ENCODE data around the gene TMCC1.
"Not testable (repeated sequence)": the region's sequence is repeated elsewhere in the genome, so short reads cannot be mapped to it uniquely, and the experiment has no call there.

Gene TMCC1

GRCh38 chr3:129688271-129688895 lies 205.1 kb downstream of the TMCC1 start:
- H3K36me3 ChIP-seq, result no peaks in the 10 kb centered on the region
- H3K4me2 ChIP-seq, result no peak overlapping the region
- peaks cover 17% of the 10 kb centered on the region; the same call in 1 of the 2 replicates for H4K20me1 ChIP-seq
- no peak for TF ChIP-seq Cebpa-rat (IDR thresholded peaks at IDR 0.05)
- H3K4me1 ChIP-seq, result peaks cover 3% of the 10 kb centered on the region; the same call in 1 of the 2 replicates
- no peak overlapping the region for H3K4me3 ChIP-seq
- no peak overlapping the region for H3K27ac ChIP-seq
- H3K27me3 ChIP-seq, result no peaks in the 10 kb centered on the region
- no peak overlapping the region for H3K9ac ChIP-seq
- no peaks in the 10 kb centered on the region for H3K9me3 ChIP-seq

- H3K9ac ChIP-seq, result no peak overlapping the region
- peaks cover 3% of the 10 kb centered on the region; the same call in 1 of the 2 replicates for H3K4me1 ChIP-seq
- H3K4me3 ChIP-seq, result no peak overlapping the region
- H3K4me2 ChIP-seq, result no peak overlapping the region
- no peaks in the 10 kb centered on the region for H3K27me3 ChIP-seq
- no peaks in the 10 kb centered on the region for H3K36me3 ChIP-seq
- peaks cover 17% of the 10 kb centered on the region; the same call in 1 of the 2 replicates for H4K20me1 ChIP-seq
- no peaks in the 10 kb centered on the region for H3K9me3 ChIP-seq
- no peak for TF ChIP-seq Cebpa-rat (IDR thresholded peaks at IDR 0.05)
- no peak overlapping the region for H3K27ac ChIP-seq
These were observed 205.9 kb downstream of the TMCC1 start for GRCh38 chr3:129687586-129688125.

GRCh38 chr3:129686941-129687340 lies 206.6 kb downstream of the TMCC1 start:
- no peak overlapping the region for H3K4me3 ChIP-seq
- no peak overlapping the region for H3K27ac ChIP-seq
- no peaks in the 10 kb centered on the region for H3K9me3 ChIP-seq
- no peak for TF ChIP-seq Cebpa-rat (IDR thresholded peaks at IDR 0.05)
- no peaks in the 10 kb centered on the region for H3K27me3 ChIP-seq
- H3K36me3 ChIP-seq, result no peaks in the 10 kb centered on the region
- H4K20me1 ChIP-seq, result peaks cover 17% of the 10 kb centered on the region; the same call in 1 of the 2 replicates
- H3K9ac ChIP-seq, result no peak overlapping the region
- peaks cover 3% of the 10 kb centered on the region; the same call in 1 of the 2 replicates for H3K4me1 ChIP-seq
- no peak overlapping the region for H3K4me2 ChIP-seq

- Histone ChIP-seq H3K36me3 (no peaks in the 10 kb centered on the region), H3K4me2 (no peak overlapping the region), H3K27me3 (no peaks in the 10 kb centered on the region), H3K9ac (no peak overlapping the region), H3K4me3 (no peak overlapping the region), H3K9me3 (no peaks in the 10 kb centered on the region), H4K20me1 (peaks cover 17% of the 10 kb centered on the region; the same call in 1 of the 2 replicates), H3K27ac (no peak overlapping the region), H3K4me1 (no peaks in the 10 kb centered on the region)
- no peak for TF ChIP-seq Cebpa-rat (IDR thresholded peaks at IDR 0.05)
These were observed 209.2 kb downstream of the TMCC1 start for GRCh38 chr3:129684270-129684669.

- H3K27me3 ChIP-seq, result no peaks in the 10 kb centered on the region
- H3K9ac ChIP-seq, result no peak overlapping the region
- no peak for TF ChIP-seq Cebpa-rat (IDR thresholded peaks at IDR 0.05)
- H3K4me3 ChIP-seq, result no peak overlapping the region
- no peaks in the 10 kb centered on the region for H3K9me3 ChIP-seq
- H3K27ac ChIP-seq, result no peak overlapping the region
- no peaks in the 10 kb centered on the region for H3K36me3 ChIP-seq
- no peak overlapping the region for H3K4me2 ChIP-seq
- H3K4me1 ChIP-seq, result no peaks in the 10 kb centered on the region
- peaks cover 11% of the 10 kb centered on the region; the same call in 1 of the 2 replicates for H4K20me1 ChIP-seq
These were observed 210.3 kb downstream of the TMCC1 start for GRCh38 chr3:129683201-129683600.

- Histone ChIP-seq H3K36me3 (no peaks in the 10 kb centered on the region), H3K9ac (no peak overlapping the region), H3K4me1 (no peaks in the 10 kb centered on the region), H4K20me1 (peaks cover 26% of the 10 kb centered on the region; the same call in 1 of the 2 replicates), H3K4me3 (no peak overlapping the region), H3K27me3 (no peaks in the 10 kb centered on the region), H3K4me2 (no peak overlapping the region), H3K9me3 (no peaks in the 10 kb centered on the region), H3K27ac (no peak overlapping the region)
- TF ChIP-seq Cebpa-rat (IDR thresholded peaks at IDR 0.05), result no peak
These were observed 216.5 kb downstream of the TMCC1 start for GRCh38 chr3:129676985-129677384.

- H3K36me3 ChIP-seq, result peaks cover 15% of the 10 kb centered on the region
- H3K9me3 ChIP-seq, H3K4me2 ChIP-seq, H3K27me3 ChIP-seq, H3K4me1 ChIP-seq, H3K4me3 ChIP-seq, H3K27ac ChIP-seq, H3K9ac ChIP-seq: not testable (repeated sequence)
- peaks cover 26% of the 10 kb centered on the region; the same call in 1 of the 2 replicates for H4K20me1 ChIP-seq
These were observed 218.8 kb downstream of the TMCC1 start for GRCh38 chr3:129674798-129675123.

GRCh38 chr3:129673897-129674797 lies 219.4 kb downstream of the TMCC1 start:
- H3K27ac ChIP-seq, result no peak overlapping the region
- peaks cover 26% of the 10 kb centered on the region; the same call in 1 of the 2 replicates for H4K20me1 ChIP-seq
- peaks cover 21% of the 10 kb centered on the region for H3K36me3 ChIP-seq
- no peak overlapping the region for H3K4me3 ChIP-seq
- no peaks in the 10 kb centered on the region for H3K27me3 ChIP-seq
- H3K4me1 ChIP-seq, result no peaks in the 10 kb centered on the region
- H3K9me3 ChIP-seq, result no peaks in the 10 kb centered on the region
- no peak for TF ChIP-seq Cebpa-rat (IDR thresholded peaks at IDR 0.05)
- no peak overlapping the region for H3K9ac ChIP-seq
- no peak overlapping the region for H3K4me2 ChIP-seq

GRCh38 chr3:129673012-129673411 lies 220.5 kb downstream of the TMCC1 start:
- Histone ChIP-seq H3K9me3 (no peaks in the 10 kb centered on the region), H3K4me2 (no peak overlapping the region), H3K4me3 (no peak overlapping the region), H4K20me1 (peaks cover 26% of the 10 kb centered on the region; the same call in 1 of the 2 replicates), H3K9ac (no peak overlapping the region), H3K36me3 (peaks cover 28% of the 10 kb centered on the region), H3K27ac (no peak overlapping the region), H3K4me1 (no peaks in the 10 kb centered on the region), H3K27me3 (no peaks in the 10 kb centered on the region)
- TF ChIP-seq Cebpa-rat (IDR thresholded peaks at IDR 0.05), result no peak

GRCh38 chr3:129672412-129672811 lies 221.1 kb downstream of the TMCC1 start:
- Histone ChIP-seq H3K27ac (no peak overlapping the region), H3K36me3 (peaks cover 28% of the 10 kb centered on the region)
- TF ChIP-seq Cebpa-rat (IDR thresholded peaks at IDR 0.05), result no peak

More at GRCh38 chr3:129672412-129672811, 221.1 kb downstream of the TMCC1 start:
- Histone ChIP-seq H3K9me3 (no peaks in the 10 kb centered on the region), H3K4me3 (no peak overlapping the region), H3K4me1 (no peaks in the 10 kb centered on the region), H3K4me2 (no peak overlapping the region), H3K9ac (no peak overlapping the region), H4K20me1 (peaks cover 26% of the 10 kb centered on the region; the same call in 1 of the 2 replicates), H3K27me3 (no peaks in the 10 kb centered on the region)

All from BLaER1 (cell line).